CD4-positive, alpha-beta T cell treated with Interleukin-17A for 4 hours (primary cell): ENCODE measurements around the gene CEP170B.
"Not testable (repeated sequence)": the region's sequence is repeated elsewhere in the genome, so short reads cannot be mapped to it uniquely, and the experiment has no call there.

Experiments used
- DNase-seq: peaks from one replicate; pipeline ENCODE4 v3.0.0-alpha.2; 2020; ENCODE audit warnings: mixed read lengths

The CEP170B gene

DNA sequence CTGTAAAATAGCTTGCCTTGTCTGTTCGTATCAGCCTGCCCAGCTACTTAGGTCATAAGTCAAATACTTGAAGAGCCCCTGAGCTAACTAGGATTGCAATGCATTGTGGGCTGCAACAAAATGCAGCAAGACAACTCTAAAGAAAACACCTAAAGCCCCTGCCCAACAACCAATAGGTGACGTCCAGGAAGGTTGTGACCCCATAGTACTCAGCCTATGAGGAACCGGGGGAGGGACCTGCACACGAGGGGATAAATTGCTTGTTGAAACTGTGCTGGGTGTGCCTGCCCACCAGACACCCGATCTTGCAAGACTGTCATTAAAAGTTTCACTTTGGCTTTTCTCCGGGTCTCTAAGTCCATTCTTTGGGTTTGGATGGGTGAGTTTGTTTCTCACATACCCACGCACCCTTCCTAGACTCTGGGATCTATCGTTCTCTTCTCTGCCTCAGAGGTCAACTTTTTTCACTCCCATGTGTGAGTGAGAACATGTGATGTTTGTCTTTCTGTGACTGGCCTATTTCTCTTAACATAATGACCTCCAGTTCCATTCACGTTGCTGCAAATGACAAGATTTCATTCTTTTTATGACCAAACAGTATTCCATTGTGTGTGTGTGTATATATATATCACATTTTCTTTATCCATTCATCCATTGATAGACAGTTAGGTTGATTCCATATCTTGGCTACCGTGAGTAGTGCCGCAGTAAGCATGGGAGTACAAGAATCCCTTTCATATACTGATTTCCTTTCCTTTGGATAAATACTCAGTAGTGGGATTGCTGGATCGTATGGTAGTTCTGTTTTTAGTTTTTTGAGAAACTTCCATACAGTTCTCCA lies 54.3 kb downstream of the CEP170B start:
- not testable (repeated sequence) for DNase-seq

DNA sequence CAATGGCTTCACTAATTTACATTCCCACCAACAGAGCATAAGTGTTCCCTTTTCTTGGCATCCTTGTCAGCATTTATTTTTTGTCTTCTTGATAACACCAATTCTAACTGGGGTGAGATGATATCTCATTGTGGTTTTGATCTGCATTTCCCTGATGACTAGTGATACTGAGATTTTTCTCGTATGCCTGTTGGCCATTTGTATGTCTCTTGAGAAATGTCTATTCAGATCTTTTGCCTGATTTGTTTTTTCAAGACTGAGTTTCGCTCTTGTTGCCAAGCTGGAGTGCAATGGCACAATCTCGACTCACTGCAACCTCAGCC lies 54.9 kb downstream of the CEP170B start:
- DNase-seq = no peak

DNA sequence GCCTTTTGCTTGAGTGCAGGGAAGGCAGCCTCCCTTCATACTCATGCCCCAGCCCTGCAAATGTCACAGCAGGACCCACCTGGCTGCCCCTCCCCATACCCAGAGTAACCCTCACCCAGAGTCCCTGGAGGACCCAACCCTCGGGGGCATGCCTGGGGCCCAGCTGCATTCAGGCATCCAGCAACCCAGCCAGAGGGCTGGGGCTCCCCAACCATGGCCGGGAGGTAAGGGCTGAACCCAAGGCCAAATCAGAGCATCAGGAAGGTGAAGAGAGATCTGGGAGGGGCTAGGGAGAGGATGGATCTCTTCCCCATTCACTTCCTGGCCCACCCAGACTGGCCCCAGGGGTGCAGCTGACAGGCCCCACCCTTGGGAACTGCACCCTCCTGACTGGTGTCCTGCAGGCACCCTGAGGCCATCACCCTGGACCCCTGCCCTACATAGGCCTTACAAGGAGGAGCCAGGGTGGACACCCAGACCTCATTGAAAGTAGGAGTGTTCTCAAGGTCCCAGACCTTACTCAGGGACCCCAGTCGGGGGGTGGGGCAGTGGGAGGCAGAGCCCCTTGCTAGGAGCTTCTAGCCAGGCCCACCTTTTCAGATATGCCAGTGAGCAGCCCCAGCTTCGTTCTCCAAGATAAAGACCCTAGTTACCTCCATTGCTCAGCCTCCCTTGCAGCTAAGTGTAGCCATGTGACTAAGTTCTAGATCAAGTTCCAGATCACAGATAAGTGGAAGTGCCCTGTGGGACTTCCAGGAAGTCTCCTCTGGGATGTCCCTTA lies 58.8 kb downstream of the CEP170B start:
- DNase-seq = no peak

DNA sequence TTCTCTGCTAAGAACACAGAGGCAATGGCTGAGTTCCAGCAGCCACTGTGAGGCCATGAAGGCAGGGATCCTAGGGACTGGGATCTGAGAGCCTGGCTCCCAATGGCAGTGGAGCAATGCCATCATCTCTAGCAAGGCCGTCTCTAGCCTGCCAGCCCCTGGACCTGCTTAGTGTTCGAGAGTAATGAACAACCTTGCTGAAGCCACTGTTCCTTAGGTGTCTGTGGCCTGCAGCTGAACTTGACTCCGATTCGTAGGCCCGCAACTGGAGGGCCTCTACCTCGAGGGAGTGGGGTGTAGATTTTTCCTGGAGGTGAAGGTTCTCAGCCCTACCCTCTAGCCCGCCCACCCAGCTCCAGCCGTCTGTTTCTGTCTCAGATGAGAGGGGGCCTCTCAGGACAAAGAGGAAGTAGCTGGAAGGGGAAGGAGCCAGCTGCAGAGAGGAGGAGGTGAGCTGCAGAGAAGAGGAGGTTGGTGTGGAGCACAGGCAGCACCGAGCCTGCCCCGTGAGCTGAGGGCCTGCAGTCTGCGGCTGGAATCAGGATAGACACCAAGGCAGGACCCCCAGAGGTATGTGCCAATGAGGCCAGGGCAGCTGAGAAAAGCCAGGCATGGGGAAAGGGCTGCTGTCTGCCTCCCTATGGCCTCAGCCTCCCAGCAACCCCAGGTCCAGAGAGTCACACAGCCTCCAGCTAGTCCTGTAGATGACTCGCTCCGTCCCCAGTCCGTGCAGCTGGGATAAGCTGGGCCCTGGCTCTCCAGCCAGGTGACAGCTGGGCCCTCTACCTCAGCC lies 59.5 kb downstream of the CEP170B start, which contains the start of gene PLD4:
PLD4 (plus strand) TSS at position 459 of the 793 bp plus-strand sequence. CDS start 2,262 bp downstream, outside the sequence.
- no peak for DNase-seq

- no peak for DNase-seq
Observed at GRCh38 chr14:104925214-104925854, 60.3 kb downstream of the CEP170B start.

GRCh38 chr14:104925855-104926609 lies 61.0 kb downstream of the CEP170B start:
- DNase-seq = no peak

GRCh38 chr14:104926619-104927431 lies 61.8 kb downstream of the CEP170B start:
- no peak for DNase-seq

- no peak for DNase-seq
Observed at GRCh38 chr14:104927432-104927816, 62.4 kb downstream of the CEP170B start.

DNA sequence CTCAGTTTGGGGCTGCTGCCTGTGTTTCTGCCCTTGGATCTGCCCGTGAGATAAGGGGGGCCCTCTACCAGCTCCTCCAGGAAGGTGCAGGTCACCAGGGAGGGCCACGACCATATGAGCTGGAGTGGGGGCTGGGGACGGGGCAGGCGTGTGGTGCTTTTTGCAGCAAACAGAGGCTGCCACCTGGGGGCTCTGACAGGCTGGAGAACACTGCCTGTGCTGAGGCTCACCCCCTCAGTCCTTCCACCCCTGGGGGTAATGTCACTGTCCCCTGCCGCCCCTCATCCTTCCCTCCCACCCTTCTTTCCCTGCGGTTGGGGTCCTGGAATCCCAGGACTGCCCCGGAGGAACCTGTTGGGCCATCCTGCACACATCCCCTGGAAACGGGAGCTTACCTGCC lies 62.8 kb downstream of the CEP170B start:
- DNase-seq = no peak

- no peak for DNase-seq
Observed at GRCh38 chr14:104928391-104929133, 63.5 kb downstream of the CEP170B start.

DNA sequence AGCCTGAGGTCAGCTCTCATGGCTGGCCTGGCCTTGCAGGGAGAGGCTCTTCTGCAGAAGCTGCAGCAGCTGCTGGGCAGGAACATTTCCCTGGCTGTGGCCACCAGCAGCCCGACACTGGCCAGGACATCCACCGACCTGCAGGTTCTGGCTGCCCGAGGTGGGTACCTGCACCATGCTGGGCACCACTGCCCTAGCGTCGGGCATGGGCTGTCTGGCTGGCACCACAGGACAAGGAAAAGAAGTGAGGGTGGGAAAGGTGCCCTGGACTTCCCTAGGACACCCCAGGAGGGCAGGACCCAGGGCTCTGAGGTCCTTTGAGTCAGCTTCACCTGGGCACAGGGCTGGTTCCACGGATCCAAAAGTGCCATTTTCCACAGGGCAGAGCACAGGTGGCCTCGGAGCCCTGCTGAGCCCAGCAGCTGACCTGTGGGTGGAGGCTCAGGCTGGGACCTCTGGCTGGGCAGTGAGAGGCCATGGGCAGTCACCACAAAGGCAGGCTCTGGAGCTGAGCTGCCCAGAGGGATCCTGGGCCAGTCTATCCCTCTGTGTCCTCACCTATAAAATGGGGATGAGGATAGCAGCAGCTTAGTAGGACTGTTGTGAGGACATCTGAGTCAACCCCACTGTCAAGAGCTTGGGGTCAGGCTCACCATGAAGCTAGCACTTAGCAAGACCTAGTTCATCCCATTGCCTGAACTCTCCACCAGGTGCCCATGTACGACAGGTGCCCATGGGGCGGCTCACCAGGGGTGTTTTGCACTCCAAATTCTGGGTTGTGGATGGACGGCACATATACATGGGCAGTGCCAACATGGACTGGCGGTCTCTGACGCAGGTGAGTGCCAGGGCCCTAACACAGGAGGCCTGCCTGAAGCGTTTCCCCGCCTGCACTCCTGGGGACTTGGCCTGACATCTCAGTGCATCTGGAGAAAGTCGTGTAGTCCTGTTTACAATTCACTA lies 64.5 kb downstream of the CEP170B start:
- no peak for DNase-seq

DNA sequence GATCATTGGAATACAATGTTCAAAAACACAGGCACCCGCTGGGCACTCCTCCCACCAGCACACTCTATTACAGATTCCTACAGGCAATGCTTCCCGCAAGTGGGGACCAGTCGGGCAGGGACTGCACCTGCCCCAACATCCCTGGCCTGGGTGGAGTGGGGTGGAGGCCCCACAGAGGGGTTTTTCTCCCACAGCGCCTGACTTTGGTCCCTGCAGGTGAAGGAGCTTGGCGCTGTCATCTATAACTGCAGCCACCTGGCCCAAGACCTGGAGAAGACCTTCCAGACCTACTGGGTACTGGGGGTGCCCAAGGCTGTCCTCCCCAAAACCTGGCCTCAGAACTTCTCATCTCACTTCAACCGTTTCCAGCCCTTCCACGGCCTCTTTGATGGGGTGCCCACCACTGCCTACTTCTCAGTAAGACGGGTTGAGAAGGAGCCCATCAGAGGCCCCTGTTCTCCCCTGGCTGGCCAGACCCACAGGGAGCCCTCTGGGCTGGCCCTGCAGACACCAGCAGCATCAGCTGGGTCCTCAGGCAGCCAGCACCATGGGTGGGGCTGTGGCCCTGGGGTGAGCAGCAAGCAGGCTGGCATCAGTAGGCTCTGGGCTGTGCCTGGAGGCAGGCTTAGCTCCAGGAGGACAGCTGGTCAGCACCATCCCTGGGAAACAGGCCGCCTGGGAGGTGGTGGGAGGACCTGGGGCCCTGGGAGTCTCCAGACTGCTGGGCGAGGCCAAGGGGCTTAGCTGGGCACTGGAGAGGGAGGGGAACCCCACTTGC lies 65.6 kb downstream of the CEP170B start:
- DNase-seq = no peak

DNA sequence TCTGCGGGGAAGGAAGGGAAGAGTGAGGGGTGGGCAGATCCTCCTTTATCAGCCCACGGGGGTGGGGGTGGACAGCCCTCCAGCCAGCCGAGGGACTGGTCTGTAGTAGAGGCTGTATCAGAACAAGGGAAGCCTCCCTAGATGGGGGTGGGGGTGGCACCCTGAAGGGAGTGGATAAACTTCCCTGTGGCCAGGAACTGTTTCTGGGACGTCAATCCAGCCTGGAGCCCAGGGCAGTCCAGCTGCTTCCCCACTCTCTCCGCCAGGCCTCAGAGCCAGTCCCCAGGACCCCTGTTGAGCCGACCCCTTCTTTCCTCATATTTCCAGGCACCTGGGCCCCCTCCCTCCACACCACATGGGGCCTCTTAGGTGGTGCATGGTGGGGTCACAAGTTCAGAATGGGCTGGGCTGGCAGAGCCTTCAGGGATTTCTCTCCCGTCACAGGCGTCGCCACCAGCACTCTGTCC lies 66.3 kb downstream of the CEP170B start:
- DNase-seq = no peak

- no peak for DNase-seq
Observed at GRCh38 chr14:104931771-104932675, 67.0 kb downstream of the CEP170B start.

DNA sequence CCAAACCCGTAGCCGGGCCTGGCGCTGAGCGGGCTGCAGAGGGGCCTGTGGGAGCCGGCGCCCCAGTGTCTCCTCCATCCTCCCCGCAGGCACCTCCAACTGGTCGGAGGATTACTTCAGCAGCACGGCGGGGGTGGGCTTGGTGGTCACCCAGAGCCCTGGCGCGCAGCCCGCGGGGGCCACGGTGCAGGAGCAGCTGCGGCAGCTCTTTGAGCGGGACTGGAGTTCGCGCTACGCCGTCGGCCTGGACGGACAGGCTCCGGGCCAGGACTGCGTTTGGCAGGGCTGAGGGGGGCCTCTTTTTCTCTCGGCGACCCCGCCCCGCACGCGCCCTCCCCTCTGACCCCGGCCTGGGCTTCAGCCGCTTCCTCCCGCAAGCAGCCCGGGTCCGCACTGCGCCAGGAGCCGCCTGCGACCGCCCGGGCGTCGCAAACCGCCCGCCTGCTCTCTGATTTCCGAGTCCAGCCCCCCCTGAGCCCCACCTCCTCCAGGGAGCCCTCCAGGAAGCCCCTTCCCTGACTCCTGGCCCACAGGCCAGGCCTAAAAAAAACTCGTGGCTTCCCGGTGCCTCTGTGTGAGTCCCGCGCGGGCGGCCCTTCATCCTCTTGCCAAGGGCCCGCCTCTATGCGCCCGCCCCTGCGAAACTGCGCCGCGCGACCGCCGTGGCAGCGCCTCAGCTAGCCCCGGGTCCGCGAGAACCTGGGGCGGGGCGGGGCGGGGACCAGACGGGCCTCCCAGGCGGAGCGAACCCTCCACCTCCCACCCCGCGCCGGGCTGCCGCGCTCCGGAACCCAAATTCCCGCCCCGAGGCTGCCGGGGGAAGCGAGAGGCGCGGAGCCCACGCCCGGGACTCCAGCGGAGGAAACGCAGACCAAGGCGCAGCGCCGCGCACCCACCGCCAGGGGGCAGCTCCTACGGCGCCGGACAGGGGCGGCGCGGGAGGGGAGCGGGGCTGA lies 67.9 kb downstream of the CEP170B start:
- DNase-seq = peak; percentile 89
